PC-9 (cell line): Measurements from ENCODE around the gene SGK1. TPM values are rescaled to one million over a fixed set of nuclear protein-coding genes. Genes with fewer than 3 reads are reported as not detected.

ENCODE experiments used
- BruUV-seq: library from RNA; stranded (reverse); fragments of 400-500 nt; replicated peaks from 2 replicates; lab custom pipeline; 2021; lab: Mats Ljungman, UMichigan
- CTCF ChIA-PET: fragments of 300-600 bp; sonication (Branson Sonifier 250); formaldehyde crosslinking; loops from one replicate; lab custom pipeline; 2022; ENCODE audit warnings: antibody characterized with exemption; lab: Charles Lee
- POLR2A ChIA-PET: fragments of 300-600 bp; sonication (Branson Sonifier 250); formaldehyde crosslinking; loops from one replicate; lab custom pipeline; 2022; ENCODE audit warnings: antibody characterized with exemption; ENCODE audit not compliant: unreplicated experiment; lab: Charles Lee
- DNase-seq, 2 experiments: peaks; one replicate each; pipeline versions ENCODE4 v3.0.0 to v3.0.0-alpha.2; 2015 to 2022; ENCODE audit warnings: mixed read lengths in 1 of 2
- H2AFZ ChIP-seq: fragments of 200-600 bp; sonication (generic); 2 replicates; pipeline ENCODE4 v1.8.1; 2017; ENCODE audit warnings: antibody characterized with exemption
- H3F3A ChIP-seq: fragments of 200-600 bp; sonication (generic); 2 replicates; pipeline ENCODE4 v1.8.1; 2017; ENCODE audit warnings: antibody characterized with exemption, mild to moderate bottlenecking, low read depth; ENCODE audit not compliant: insufficient read depth
- H3K27ac ChIP-seq: fragments of 200-600 bp; sonication (generic); 2 replicates; pipeline ENCODE4 v1.6.1; 2016; ENCODE audit warnings: mixed run types
- H3K27me3 ChIP-seq: fragments of 200-600 bp; sonication (generic); 2 replicates; pipeline ENCODE4 v1.6.1; 2016; ENCODE audit warnings: low read depth, mixed run types; ENCODE audit not compliant: insufficient read depth
- H3K36me3 ChIP-seq: fragments of 200-600 bp; sonication (generic); 2 replicates; pipeline ENCODE4 v1.6.1; 2016; ENCODE audit warnings: low read depth, mixed run types
- H3K4me1 ChIP-seq: fragments of 200-600 bp; sonication (generic); replicated peaks from 2 replicates; pipeline ENCODE4 v1.6.1; 2016; ENCODE audit warnings: mixed run types; ENCODE audit not compliant: insufficient read depth
- H3K4me2 ChIP-seq: fragments of 200-600 bp; sonication (generic); 2 replicates; pipeline ENCODE4 v1.6.1; 2017; ENCODE audit warnings: mixed run types
- H3K4me3 ChIP-seq: fragments of 200-600 bp; sonication (generic); 2 replicates; pipeline ENCODE4 v1.6.1; 2016; ENCODE audit warnings: mixed run types
- H3K79me2 ChIP-seq: fragments of 200-600 bp; sonication (generic); 2 replicates; pipeline ENCODE4 v1.6.1; 2017; ENCODE audit warnings: low read depth, mixed run types
- H3K9me2 ChIP-seq: fragments of 200-600 bp; sonication (generic); 2 replicates; pipeline ENCODE4 v1.8.1; 2017; ENCODE audit warnings: mild to moderate bottlenecking; ENCODE audit not compliant: insufficient read depth
- H3K9me3 ChIP-seq: fragments of 200-600 bp; sonication (generic); 2 replicates; pipeline ENCODE4 v1.8.1; 2016; ENCODE audit warnings: low read depth; ENCODE audit not compliant: insufficient read depth
- H4K20me1 ChIP-seq: fragments of 200-600 bp; sonication (generic); 2 replicates; pipeline ENCODE4 v1.8.1; 2017; ENCODE audit not compliant: insufficient read depth
- EZH2 ChIP-seq: fragments of 200-600 bp; sonication (generic); IDR thresholded peaks from 2 replicates; pipeline ENCODE4 v1.8.0; 2017; ENCODE audit warnings: antibody characterized with exemption, low read depth
- intact Hi-C: fragments of 100-400 bp; cut with micrococcal nuclease; formaldehyde crosslinking; loops from one replicate; pipeline ENCODE4 v1.10.0; 2022; ENCODE audit not compliant: unreplicated experiment
- total RNA-seq: library from RNA; stranded (reverse); gene quantifications from 2 replicates; pipeline ENCODE4 v1.2.3, GENCODE V29; 2021
- TF ChIP-seq, protein P1 (sequence below): fragments of 200-600 bp; sonication (generic); conservative IDR thresholded peaks from 2 replicates; pipeline ENCODE4 v1.6.1; 2017; ENCODE audit warnings: mixed run types, antibody characterized with exemption, mild to moderate bottlenecking, moderate library complexity

Gene SGK1
- total RNA-seq, 1 experiment from 2014 or later: 11.3 TPM

DNA sequence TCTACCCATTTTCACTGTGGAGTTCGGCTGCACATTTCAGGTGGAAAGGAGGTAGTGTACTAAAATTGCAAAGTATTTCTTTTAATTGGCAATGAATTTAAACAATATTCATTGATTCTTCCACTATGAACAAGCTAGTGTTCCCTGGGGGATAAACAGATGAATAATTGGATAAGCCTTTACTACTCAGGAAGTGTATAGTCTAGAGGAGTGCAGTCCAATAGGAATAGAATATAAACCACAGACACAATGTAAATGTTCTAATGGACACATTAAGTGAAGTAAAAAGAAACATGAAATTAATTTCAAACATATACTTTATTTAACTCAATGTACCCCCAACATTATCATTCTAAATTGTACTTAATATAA is 28.7 kb downstream of the SGK1 start:
- TF ChIP-seq, protein P1, sequence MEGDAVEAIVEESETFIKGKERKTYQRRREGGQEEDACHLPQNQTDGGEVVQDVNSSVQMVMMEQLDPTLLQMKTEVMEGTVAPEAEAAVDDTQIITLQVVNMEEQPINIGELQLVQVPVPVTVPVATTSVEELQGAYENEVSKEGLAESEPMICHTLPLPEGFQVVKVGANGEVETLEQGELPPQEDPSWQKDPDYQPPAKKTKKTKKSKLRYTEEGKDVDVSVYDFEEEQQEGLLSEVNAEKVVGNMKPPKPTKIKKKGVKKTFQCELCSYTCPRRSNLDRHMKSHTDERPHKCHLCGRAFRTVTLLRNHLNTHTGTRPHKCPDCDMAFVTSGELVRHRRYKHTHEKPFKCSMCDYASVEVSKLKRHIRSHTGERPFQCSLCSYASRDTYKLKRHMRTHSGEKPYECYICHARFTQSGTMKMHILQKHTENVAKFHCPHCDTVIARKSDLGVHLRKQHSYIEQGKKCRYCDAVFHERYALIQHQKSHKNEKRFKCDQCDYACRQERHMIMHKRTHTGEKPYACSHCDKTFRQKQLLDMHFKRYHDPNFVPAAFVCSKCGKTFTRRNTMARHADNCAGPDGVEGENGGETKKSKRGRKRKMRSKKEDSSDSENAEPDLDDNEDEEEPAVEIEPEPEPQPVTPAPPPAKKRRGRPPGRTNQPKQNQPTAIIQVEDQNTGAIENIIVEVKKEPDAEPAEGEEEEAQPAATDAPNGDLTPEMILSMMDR: no peak
- TF ChIP-seq EZH2: no peak
- peaks cover 29% of the 10 kb centered on the region for H3K4me1 ChIP-seq
- POLR2A ChIA-PET: no interaction called here

DNA sequence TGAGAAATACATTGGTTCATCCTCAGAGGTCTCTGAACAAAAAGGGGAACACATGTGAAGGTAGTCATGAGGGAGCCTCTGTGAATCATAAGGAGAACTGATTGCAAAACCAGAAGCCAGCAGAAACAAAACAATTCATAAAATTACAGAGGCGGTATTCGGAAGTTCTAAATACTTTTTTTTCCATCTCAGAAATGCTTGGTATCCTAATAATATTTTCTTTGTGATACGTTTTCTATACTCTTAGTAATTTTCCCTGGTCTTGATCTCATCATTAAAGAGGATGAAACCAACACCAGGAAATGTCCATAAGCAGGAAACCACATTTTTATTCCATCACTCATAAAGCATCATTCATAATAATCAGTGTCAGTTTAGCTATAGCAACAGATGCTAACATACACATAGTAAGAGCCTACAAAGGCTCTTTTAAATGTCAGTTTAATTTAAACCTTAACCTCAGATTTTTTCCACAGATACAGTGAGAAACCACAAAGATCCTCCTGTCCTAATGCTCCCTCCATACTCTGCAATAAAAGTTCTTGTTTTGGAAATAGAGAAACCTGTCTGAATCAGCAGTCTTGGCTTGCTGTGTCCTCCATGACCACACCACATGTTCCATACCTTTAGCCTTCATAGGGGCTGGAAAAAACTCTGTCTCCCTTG is 29.2 kb downstream of the SGK1 start:
- ChIA-PET POLR2A (no interaction called here), CTCF (no interaction called here)
- Histone ChIP-seq H3K4me2 (peak overlapping the region; percentile 10), H3K27me3 (no peaks in the 10 kb centered on the region), H4K20me1 (no peaks in the 10 kb centered on the region), H3K9me3 (0 out of 2 replicates have a peak, but pooled peaks cover 5% of the 10 kb centered on the region), H3K27ac (peak overlapping the region; percentile 87), H3K36me3 (no peaks in the 10 kb centered on the region), H3K79me2 (no peaks in the 10 kb centered on the region), H2AFZ (peak overlapping the region; percentile 45; the same call in 1 of the 2 replicates), H3K9me2 (no peaks in the 10 kb centered on the region), H3F3A (peaks cover 23% of the 10 kb centered on the region), H3K4me3 (no peak overlapping the region), H3K4me1 (peaks cover 29% of the 10 kb centered on the region)
- TF ChIP-seq EZH2: no peak
- TF ChIP-seq, protein P1: no peak
- intact Hi-C loops: loop anchor here (2.0 kb wide), 3 partner anchors 114 to 148 kb away; no protein-coding TSS in a partner anchor
- DNase-seq: peak in 1 of 2 experiments; percentile 99
- BruUV-seq: no TSS peak

More for the DNA sequence above, 28.7 kb downstream of the SGK1 start:
- Histone ChIP-seq H4K20me1 (no peaks in the 10 kb centered on the region), H3K27ac (peak overlapping the region; percentile 87), H3K4me2 (peak overlapping the region; percentile 10), H3K36me3 (no peaks in the 10 kb centered on the region), H3F3A (peaks cover 23% of the 10 kb centered on the region), H3K27me3 (no peaks in the 10 kb centered on the region), H3K9me2 (no peaks in the 10 kb centered on the region), H3K79me2 (no peaks in the 10 kb centered on the region), H3K4me3 (no peak overlapping the region), H3K9me3 (0 out of 2 replicates have a peak, but pooled peaks cover 5% of the 10 kb centered on the region), H2AFZ (no peak overlapping the region)
- intact Hi-C loops: loop anchor here (2.0 kb wide), 3 partner anchors 114 to 148 kb away; no protein-coding TSS in a partner anchor
- DNase-seq: no peak
- CTCF ChIA-PET: no interaction called here
- no TSS peak for BruUV-seq

GRCh38 chr6:134287859-134288537 is 29.9 kb downstream of the SGK1 start:
- Histone ChIP-seq H3K4me3 (no peak overlapping the region), H3K27ac (peak overlapping the region; percentile 87), H3F3A (peaks cover 23% of the 10 kb centered on the region), H3K36me3 (no peaks in the 10 kb centered on the region), H2AFZ (peak overlapping the region; percentile 45), H3K4me2 (peak overlapping the region; percentile 10), H3K9me3 (0 out of 2 replicates have a peak, but pooled peaks cover 5% of the 10 kb centered on the region), H3K9me2 (no peaks in the 10 kb centered on the region), H3K79me2 (no peaks in the 10 kb centered on the region), H3K27me3 (no peaks in the 10 kb centered on the region), H3K4me1 (peaks cover 29% of the 10 kb centered on the region), H4K20me1 (no peaks in the 10 kb centered on the region)
- TF ChIP-seq EZH2: no peak
- TF ChIP-seq, protein P1: no peak
- POLR2A ChIA-PET: interaction anchor here (0.6 kb wide), 1 partner anchor 263 kb away, joined by 3 read pairs; no protein-coding TSS in a partner anchor
- TSS peak; percentile 28 for BruUV-seq
- DNase-seq: no peak
- intact Hi-C loops: loop anchor here (2.0 kb wide), 3 partner anchors 113 to 149 kb away; no protein-coding TSS in a partner anchor
- CTCF ChIA-PET: no interaction called here
